T-helper 17 cell (primary cell): Measurements from ENCODE around the gene TARBP1. TPM values are rescaled to one million over a fixed set of nuclear protein-coding genes. Genes with fewer than 3 reads are reported as not detected.
"Not testable (repeated sequence)": the region's sequence is repeated elsewhere in the genome, so short reads cannot be mapped to it uniquely, and the experiment has no call there.

Experiments used
- ATAC-seq: fragments of 150-1000 bp; cut with Tn5 transposase; 2 replicates; pipeline ENCODE4 v1.10.0; 2021; ENCODE audit warnings: mild to moderate bottlenecking, moderate library complexity
- DNase-seq, 3 donors: peaks; one replicate each; pipeline versions ENCODE4 v3.0.0 to v3.0.0-alpha.2; 2020 to 2021
- H3K9me3 ChIP-seq: one replicate; pipeline ENCODE4 v1.7.0; 2013; ENCODE audit warnings: low read length, mild to moderate bottlenecking; ENCODE audit not compliant: control insufficient read depth, poor library complexity, severe bottlenecking
- H3K27ac Mint-ChIP-seq: one replicate; pipeline ENCODE4 v1.8.0; 2022; ENCODE audit warnings: mild to moderate bottlenecking, moderate library complexity, mixed read lengths
- H3K27me3 Mint-ChIP-seq: one replicate; pipeline ENCODE4 v1.8.0; 2022; ENCODE audit warnings: mixed read lengths
- H3K36me3 Mint-ChIP-seq: one replicate; pipeline ENCODE4 v1.8.0; 2022; ENCODE audit warnings: low read depth, mixed read lengths
- H3K4me1 Mint-ChIP-seq: one replicate; pipeline ENCODE4 v1.8.0; 2022; ENCODE audit warnings: mild to moderate bottlenecking, mixed read lengths
- H3K4me3 Mint-ChIP-seq: one replicate; pipeline ENCODE4 v1.8.0; 2022; ENCODE audit warnings: mild to moderate bottlenecking, moderate library complexity, mixed read lengths
- total RNA-seq, 4 donors: library from RNA in 2 of 4; stranded (reverse) in 2 of 4; gene quantifications; one replicate each; pipeline ENCODE4 v1.2.3 and lab custom pipeline; 2022 to 2026

Gene TARBP1, protein sequence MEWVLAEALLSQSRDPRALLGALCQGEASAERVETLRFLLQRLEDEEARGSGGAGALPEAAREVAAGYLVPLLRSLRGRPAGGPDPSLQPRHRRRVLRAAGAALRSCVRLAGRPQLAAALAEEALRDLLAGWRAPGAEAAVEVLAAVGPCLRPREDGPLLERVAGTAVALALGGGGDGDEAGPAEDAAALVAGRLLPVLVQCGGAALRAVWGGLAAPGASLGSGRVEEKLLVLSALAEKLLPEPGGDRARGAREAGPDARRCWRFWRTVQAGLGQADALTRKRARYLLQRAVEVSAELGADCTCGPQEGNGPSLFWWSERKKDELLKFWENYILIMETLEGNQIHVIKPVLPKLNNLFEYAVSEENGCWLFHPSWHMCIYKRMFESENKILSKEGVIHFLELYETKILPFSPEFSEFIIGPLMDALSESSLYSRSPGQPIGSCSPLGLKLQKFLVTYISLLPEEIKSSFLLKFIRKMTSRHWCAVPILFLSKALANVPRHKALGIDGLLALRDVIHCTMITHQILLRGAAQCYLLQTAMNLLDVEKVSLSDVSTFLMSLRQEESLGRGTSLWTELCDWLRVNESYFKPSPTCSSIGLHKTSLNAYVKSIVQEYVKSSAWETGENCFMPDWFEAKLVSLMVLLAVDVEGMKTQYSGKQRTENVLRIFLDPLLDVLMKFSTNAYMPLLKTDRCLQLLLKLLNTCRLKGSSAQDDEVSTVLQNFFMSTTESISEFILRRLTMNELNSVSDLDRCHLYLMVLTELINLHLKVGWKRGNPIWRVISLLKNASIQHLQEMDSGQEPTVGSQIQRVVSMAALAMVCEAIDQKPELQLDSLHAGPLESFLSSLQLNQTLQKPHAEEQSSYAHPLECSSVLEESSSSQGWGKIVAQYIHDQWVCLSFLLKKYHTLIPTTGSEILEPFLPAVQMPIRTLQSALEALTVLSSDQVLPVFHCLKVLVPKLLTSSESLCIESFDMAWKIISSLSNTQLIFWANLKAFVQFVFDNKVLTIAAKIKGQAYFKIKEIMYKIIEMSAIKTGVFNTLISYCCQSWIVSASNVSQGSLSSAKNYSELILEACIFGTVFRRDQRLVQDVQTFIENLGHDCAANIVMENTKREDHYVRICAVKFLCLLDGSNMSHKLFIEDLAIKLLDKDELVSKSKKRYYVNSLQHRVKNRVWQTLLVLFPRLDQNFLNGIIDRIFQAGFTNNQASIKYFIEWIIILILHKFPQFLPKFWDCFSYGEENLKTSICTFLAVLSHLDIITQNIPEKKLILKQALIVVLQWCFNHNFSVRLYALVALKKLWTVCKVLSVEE (N-terminal part only)
- total RNA-seq, result 10 to 100 TPM; 31.7 to 33.8 TPM
- total RNA-seq (lab: John Stamatoyannopoulos, UW), result 42.4 to 72.8 reads per million in 2 donors

DNA sequence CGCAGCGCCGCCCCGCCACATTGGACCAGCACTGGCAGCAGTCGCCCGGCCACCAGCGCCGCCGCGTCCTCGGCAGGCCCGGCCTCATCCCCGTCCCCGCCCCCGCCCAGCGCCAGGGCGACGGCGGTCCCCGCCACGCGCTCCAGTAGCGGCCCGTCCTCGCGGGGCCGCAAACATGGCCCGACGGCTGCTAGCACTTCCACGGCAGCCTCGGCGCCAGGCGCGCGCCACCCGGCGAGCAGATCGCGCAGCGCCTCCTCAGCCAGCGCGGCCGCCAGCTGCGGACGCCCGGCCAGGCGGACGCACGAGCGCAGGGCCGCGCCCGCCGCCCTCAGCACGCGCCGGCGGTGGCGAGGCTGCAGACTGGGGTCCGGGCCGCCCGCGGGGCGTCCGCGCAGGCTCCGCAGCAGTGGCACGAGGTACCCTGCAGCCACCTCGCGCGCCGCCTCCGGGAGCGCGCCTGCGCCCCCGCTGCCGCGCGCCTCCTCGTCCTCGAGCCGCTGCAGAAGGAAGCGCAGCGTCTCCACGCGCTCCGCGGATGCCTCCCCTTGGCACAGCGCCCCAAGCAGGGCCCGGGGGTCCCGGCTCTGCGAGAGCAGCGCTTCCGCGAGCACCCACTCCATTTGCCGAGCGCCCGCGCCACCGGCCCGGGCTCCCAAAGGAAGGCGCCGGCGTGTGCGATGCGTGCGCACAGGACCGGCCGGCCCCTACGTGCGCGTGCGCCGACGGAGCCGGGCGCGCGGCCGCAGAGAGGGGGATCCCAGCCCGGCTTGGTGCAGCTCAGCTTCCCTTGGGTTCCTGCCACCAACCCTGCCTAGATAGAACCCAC lies at the start of gene TARBP1:
TSS of gene TARBP1 (minus strand) at position 699 of the 829 bp plus-strand sequence. CDS start at position 623, 76 bp downstream.
- ATAC-seq, result peak; percentile 75
- peak within 1 kb of the TSS; percentile 86 for H3K4me3 Mint-ChIP-seq

DNA sequence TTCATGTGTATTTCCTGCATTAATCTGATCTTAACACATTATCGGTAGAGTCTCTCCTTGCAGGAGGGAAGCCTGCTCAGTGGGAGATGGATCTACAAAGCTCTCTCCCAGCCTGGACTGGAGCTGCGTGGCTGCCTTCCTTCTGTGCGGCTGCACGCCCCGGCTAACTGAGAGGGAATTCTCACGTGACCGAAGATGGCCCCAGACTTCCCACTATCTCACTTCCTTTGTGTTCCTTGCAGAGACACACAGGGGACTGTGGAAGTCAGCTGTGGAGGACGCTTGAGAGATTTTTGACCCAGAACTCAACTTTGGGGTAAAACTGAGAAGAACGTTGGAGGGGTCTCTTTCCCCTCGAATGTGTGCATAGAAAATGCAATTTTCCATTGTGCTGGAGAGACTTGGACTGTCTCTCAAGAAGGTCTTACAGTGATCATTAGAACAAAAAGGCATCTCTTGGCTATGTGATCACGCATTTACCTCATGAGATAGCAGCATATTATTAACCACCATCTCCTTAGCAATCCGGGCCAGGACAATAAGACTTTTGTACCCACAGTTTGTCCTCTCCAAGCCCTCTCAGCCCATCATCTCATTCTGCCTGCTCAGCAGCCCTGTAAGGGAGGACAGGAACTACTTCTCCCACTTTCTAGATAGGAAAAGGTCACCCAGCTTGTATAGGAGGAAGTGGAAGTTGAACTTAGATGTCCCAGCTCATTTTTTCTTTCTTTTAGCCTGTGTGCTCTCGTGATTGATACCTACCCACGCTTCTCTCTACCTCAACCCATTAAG lies 49.3 kb upstream of the TARBP1 start:
- H3K4me3 Mint-ChIP-seq, result no peak overlapping the region
- peaks cover 8% of the 10 kb centered on the region for H3K4me1 Mint-ChIP-seq
- no peaks in the 10 kb centered on the region for H3K9me3 ChIP-seq
- peaks cover 2% of the 10 kb centered on the region for H3K36me3 Mint-ChIP-seq
- peaks cover 44% of the 10 kb centered on the region for H3K27me3 Mint-ChIP-seq
- DNase-seq, result no peak
- ATAC-seq, result no peak
- H3K27ac Mint-ChIP-seq, result no peak overlapping the region

More for the DNA sequence above, at the start of gene TARBP1:
- Mint-ChIP-seq H3K4me1 (peaks cover 17% of the 10 kb centered on the region), H3K27ac (peak within 1 kb of the TSS; percentile 89), H3K27me3 (peaks cover 21% of the 10 kb centered on the region), H3K36me3 (peaks cover 8% of the 10 kb centered on the region)
- peak; percentile 54 to 70 (median 59) for DNase-seq
- no peaks in the 10 kb centered on the region for H3K9me3 ChIP-seq

DNA sequence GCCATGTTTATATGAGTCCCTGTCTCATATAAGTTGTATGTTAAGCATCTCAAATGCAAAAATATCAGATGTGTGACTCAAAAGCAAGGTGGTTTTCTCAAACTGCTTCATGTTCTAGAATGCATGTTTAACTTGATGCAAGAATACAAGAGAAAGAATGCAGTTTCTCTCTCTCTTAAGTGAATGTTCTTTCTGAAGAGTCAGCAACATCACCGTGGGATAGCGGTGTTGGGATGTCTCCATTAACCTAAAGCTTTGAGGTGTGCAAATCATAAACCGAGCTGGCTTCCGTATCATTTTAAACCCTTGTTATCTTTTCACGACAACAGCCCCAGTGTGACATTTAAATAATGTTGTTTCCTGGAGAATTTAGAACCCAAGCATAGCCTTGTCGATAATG lies 48.4 kb upstream of the TARBP1 start:
- H3K36me3 Mint-ChIP-seq, result peaks cover 2% of the 10 kb centered on the region
- H3K4me3 Mint-ChIP-seq, result no peak overlapping the region
- DNase-seq (no peak), ATAC-seq (no peak)
- no peaks in the 10 kb centered on the region for H3K9me3 ChIP-seq
- H3K27ac Mint-ChIP-seq, result no peak overlapping the region
- H3K27me3 Mint-ChIP-seq, result peaks cover 38% of the 10 kb centered on the region
- H3K4me1 Mint-ChIP-seq, result peaks cover 6% of the 10 kb centered on the region

DNA sequence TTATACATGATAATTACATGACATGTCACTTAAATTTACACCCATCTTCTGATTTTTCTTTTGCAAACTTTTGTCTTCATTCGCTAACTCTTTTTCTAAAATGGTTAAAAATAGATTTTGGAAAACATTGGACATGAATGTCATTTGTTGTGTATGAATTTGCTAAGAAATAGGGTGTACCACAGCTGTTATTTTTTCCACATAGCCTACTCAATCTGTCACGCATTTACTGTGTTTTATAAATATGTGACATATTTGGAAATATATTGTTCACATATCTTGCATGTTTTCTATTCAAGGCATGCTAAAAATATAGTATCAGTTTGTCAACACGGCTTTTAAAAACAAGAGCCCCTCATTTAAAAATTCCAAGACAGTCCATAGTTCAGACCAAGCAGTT lies 47.9 kb upstream of the TARBP1 start:
- H3K36me3 Mint-ChIP-seq, result no peaks in the 10 kb centered on the region
- DNase-seq (no peak), ATAC-seq (no peak)
- no peak overlapping the region for H3K4me3 Mint-ChIP-seq
- no peaks in the 10 kb centered on the region for H3K9me3 ChIP-seq
- peaks cover 3% of the 10 kb centered on the region for H3K4me1 Mint-ChIP-seq
- peaks cover 34% of the 10 kb centered on the region for H3K27me3 Mint-ChIP-seq
- no peak overlapping the region for H3K27ac Mint-ChIP-seq

DNA sequence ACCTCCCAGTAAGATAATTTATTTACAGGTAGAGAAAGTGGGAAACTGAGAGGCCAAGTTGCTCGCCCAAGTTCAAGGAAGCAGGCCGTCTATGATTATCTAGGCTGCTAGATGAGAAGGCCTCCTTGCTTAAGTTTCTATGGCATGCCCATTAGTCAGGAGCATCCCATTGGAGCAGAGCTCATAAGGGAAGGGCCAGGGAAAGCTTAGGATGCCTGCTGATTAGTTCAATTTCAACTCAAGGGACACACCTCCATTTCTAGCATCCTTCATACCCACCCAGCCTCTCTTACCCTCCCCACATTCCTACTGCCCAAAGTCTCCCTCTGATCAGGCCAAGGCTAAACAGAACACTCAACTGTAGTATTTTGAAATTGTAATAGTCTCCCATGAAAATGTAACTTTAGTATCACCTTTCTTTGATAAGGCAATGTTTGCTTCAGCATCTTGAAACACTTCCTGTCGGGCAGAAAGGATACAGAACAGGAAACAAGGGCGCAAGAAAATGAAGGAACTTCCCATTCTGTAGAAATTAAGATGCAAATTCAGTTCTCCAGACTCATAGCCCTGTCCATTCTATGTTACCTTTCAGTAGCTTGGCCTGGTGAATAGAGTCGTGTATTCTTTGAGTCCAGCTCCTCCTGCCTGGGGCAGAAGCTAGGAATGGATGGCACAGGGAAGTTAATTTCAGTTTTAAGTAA lies 46.3 kb upstream of the TARBP1 start:
- Mint-ChIP-seq H3K4me3 (no peak overlapping the region), H3K27me3 (peaks cover 31% of the 10 kb centered on the region), H3K4me1 (peaks cover 8% of the 10 kb centered on the region), H3K27ac (peak overlapping the region; percentile 16), H3K36me3 (no peaks in the 10 kb centered on the region)
- DNase-seq (no peak), ATAC-seq (no peak)
- no peaks in the 10 kb centered on the region for H3K9me3 ChIP-seq

DNA sequence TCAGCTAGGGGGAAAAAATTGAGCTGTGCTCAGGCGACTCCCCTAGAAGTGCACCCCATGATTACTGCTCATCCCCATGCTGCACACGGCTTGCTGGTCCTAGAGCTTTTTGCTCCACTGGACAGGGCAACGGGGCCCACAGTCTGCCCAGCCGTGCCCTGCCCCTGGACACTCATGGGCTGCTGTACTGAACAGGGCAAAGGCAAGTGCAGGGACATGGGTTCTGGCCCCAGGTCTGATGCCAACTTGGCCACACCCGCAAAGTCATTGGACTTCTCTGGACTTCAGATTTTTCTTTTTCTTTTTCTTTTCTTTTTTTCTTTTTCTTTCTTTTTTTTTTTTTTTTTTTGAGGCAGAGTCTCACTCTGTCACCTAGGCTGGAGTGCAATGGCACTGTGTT lies 42.9 kb upstream of the TARBP1 start:
- no peak for ATAC-seq
- H3K9me3 ChIP-seq, result no peaks in the 10 kb centered on the region
- Mint-ChIP-seq H3K36me3 (no peaks in the 10 kb centered on the region), H3K4me3 (no peak overlapping the region), H3K4me1 (peaks cover 8% of the 10 kb centered on the region), H3K27me3 (peaks cover 22% of the 10 kb centered on the region), H3K27ac (no peak overlapping the region)
- DNase-seq, result no peak

DNA sequence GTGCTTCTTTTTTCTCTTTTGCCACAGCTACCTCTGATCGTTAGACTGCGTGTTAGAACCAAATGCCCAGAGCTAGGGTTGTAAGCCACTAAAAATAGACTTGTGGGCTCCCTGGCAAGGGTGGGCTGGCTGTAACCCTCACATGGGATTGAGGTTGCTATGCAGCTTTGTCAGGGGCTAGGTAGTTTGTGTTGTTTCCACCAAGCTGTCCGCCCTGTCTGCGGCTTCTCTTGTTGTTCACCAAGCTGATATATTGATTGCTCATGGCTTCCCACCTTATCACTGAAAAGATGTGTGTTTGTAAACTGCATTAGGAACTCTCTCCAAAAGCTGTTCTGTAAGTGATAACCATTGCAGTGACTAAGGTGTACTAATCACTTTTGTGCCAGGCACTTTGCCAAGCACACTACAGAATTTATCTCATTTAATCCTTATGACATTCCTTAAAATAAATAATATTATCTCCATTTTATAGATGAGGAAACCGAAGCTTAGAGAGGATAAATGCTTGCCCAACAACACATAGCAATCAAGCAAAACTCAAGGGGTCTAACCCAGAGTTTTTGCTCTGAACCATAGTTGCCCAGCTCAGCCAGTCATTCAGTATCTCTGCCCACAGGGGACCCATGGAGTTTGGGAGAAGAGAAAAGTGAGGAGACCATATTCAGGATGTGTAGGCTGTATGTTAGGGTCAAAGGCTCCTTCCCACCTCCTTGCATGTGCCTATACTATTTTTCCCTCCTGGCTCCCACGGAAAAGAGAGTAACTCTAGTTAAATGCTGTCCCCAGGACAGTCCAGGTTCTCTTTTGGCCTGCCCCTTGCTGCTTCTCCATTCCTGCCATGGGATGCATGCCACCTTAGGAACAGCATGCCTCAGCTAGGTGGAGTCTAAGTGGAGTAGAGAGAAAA lies 42.2 kb upstream of the TARBP1 start:
- H3K27ac Mint-ChIP-seq, result no peak overlapping the region
- no peaks in the 10 kb centered on the region for H3K9me3 ChIP-seq
- no peak overlapping the region for H3K4me3 Mint-ChIP-seq
- no peaks in the 10 kb centered on the region for H3K36me3 Mint-ChIP-seq
- no peak for ATAC-seq
- H3K4me1 Mint-ChIP-seq, result peaks cover 8% of the 10 kb centered on the region
- no peak for DNase-seq
- H3K27me3 Mint-ChIP-seq, result peaks cover 15% of the 10 kb centered on the region

DNA sequence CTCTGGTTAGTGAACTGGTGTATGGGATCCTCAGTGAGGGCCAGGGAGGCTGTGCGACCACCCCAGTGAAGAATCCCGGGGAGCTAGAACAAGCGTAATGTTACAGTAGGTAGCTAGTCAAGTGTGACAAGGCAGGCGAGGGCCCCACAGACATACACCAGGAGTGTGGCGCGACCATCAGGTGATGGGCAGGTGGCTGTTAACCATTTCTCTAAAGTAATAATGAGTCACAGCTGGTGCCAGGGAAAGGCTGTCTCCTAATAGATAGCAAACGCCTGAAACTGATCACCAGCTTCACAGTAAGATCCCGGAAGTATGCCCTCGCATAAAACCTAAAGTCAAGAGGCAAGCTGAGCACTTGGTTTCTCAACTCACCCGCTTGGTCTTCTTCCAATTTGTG lies 40.5 kb upstream of the TARBP1 start:
- Mint-ChIP-seq H3K27ac (no peak overlapping the region), H3K27me3 (peaks cover 6% of the 10 kb centered on the region), H3K4me1 (peaks cover 5% of the 10 kb centered on the region)

DNA sequence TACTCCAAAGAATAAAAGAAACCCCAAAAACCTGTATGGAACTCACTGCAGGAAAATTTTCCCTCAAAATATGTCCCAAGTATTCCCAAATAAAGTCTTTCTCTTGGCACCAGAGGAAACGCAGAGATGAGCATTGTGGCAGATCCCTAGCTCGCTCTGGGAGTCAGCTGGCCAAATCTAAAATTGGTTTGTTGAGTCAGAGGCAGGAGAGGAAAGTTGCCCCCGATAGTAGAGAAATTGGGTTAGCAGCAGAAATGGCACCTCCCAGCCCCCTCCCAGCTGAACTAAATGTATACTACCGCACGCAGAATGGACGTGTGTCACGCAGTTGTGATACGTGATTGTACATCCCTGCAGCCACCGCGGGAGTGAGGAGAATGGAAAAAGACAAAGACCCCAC lies 39.9 kb upstream of the TARBP1 start:
- ATAC-seq (no peak), DNase-seq (no peak)
- Mint-ChIP-seq H3K4me1 (peaks cover 5% of the 10 kb centered on the region), H3K4me3 (no peak overlapping the region), H3K27me3 (peaks cover 6% of the 10 kb centered on the region), H3K27ac (no peak overlapping the region), H3K36me3 (no peaks in the 10 kb centered on the region)
- H3K9me3 ChIP-seq, result no peaks in the 10 kb centered on the region

More for the DNA sequence above, 40.5 kb upstream of the TARBP1 start:
- Mint-ChIP-seq H3K36me3 (no peaks in the 10 kb centered on the region), H3K4me3 (no peak overlapping the region)
- H3K9me3 ChIP-seq, result no peaks in the 10 kb centered on the region
- ATAC-seq (no peak), DNase-seq (no peak)

DNA sequence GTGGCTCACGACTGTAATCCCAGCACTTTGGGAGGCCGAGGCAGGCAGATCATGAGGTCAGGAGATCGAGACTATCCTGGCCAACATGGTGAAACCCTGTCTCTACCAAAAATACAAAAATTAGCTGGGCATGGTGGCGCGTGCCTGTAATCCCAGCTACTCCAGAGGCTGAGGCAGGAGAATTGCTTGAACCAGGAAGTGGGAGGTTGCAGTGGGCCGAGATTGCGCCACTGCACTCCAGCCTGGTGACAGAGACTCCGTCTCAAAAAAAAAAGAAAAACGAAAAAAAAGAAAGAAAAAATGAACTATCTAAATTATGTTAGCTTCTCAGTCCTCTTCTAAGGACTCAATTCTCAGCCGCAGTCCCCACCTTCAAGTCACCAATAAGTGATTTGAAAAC lies 39.1 kb upstream of the TARBP1 start:
- not testable (repeated sequence) for H3K4me3 Mint-ChIP-seq, H3K27me3 Mint-ChIP-seq, ATAC-seq

More for the DNA sequence above, 39.1 kb upstream of the TARBP1 start:
- not testable (repeated sequence) for DNase-seq, H3K27ac Mint-ChIP-seq, H3K36me3 Mint-ChIP-seq, H3K9me3 ChIP-seq, H3K4me1 Mint-ChIP-seq
